ENCODE results near the gene RLN3.

DNA sequence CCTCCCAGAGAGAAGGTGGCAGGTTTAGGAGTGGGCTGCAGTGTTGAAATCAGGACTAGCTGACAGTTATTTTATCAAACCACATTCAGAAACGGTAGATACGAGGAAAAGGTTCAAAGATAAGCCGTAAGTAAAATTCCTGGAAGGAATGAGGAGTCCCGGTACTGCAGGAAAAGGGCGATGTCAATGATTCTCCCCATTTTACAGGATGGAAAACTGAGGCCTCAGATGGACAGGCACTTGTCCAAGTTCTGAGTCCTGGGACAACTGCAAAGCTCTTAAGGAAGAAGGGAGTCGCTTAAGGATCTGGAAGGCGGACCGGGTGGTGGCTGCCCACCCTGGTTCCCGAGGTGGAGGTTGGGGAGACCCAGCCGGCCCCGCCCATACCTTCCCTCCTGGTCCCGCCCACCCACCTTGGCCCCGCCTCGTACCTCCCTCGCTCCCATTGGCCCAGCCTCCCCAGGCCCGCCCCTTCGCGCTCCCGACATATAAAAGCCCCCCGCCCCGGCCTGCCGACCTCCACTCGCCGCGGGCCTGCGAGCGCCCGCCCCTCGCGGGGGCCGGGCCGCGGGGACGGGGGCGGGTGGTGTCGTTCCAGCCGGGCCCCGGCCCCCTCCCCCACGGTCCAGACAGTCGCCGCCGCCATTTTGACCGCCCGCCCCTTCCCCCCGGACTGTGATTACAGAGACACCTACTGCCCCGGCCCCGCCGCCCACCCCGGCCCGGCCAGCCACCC, 22.4 kb upstream of the RLN3 start:
- TF ChIP-seq, protein P1, sequence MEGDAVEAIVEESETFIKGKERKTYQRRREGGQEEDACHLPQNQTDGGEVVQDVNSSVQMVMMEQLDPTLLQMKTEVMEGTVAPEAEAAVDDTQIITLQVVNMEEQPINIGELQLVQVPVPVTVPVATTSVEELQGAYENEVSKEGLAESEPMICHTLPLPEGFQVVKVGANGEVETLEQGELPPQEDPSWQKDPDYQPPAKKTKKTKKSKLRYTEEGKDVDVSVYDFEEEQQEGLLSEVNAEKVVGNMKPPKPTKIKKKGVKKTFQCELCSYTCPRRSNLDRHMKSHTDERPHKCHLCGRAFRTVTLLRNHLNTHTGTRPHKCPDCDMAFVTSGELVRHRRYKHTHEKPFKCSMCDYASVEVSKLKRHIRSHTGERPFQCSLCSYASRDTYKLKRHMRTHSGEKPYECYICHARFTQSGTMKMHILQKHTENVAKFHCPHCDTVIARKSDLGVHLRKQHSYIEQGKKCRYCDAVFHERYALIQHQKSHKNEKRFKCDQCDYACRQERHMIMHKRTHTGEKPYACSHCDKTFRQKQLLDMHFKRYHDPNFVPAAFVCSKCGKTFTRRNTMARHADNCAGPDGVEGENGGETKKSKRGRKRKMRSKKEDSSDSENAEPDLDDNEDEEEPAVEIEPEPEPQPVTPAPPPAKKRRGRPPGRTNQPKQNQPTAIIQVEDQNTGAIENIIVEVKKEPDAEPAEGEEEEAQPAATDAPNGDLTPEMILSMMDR (IDR thresholded peaks at IDR 0.05; ENCODE audit: insufficient read depth, low read length), result no peak
- TF ChIP-seq POLR2AphosphoS5 (IDR thresholded peaks at IDR 0.05; ENCODE audit: low read depth), result 0 out of 2 replicates have a peak, but pooled peaks have one; percentile 6
